ENCODE results near the gene ENPP5. TPM values are rescaled to one million over a fixed set of nuclear protein-coding genes. Genes with fewer than 3 reads are reported as not detected.
"Not testable (repeated sequence)": the region's sequence is repeated elsewhere in the genome, so short reads cannot be mapped to it uniquely, and the experiment has no call there.

The ENPP5 gene
- total RNA-seq, 4 donors from 2014 or later: 0.46 to 3.8 (median 0.87) TPM

- Histone ChIP-seq H3K27ac (replicated peaks in 1 of 4) (no peak overlapping the region), H3K36me3 (no peaks in the 10 kb centered on the region), H3K4me3 (no peak overlapping the region), H3K4me1 (peaks cover 5 to 24% (median 18%) of the 10 kb centered on the region in 4 donors), H3K27me3 (no peaks in the 10 kb centered on the region), H3K9me3 (no peaks in the 10 kb centered on the region)
- WGBS: 86% methylated on average over 2 of the region's 2 CpGs
- intact Hi-C loops (cut with DNase I): no loop called here
- TF ChIP-seq POLR2AphosphoS5 (IDR thresholded peaks at IDR 0.05) (no peak), CTCF (IDR thresholded peaks at IDR 0.05) (no peak), EP300 (IDR thresholded peaks at IDR 0.05) (no peak), POLR2A (IDR thresholded peaks at IDR 0.05; ENCODE audit: low read depth) (no peak)
- peak; percentile 68 for DNase-seq (ENCODE audit: extremely low spot score)
Measured at GRCh38 chr6:46134216-46134615, 36.6 kb downstream of the ENPP5 start.

GRCh38 chr6:46131291-46131690 lies 39.5 kb downstream of the ENPP5 start:
- WGBS: 88% methylated on average over 1 of the region's 1 CpG
- H3K4me1 ChIP-seq: peaks cover 10 to 31% (median 26%) of the 10 kb centered on the region in 4 donors
- H3K4me3 ChIP-seq; H3K9me3 ChIP-seq; H3K36me3 ChIP-seq; DNase-seq (ENCODE audit: extremely low spot score); H3K27ac ChIP-seq (replicated peaks in 1 of 4); intact Hi-C loops (cut with DNase I); H3K27me3 ChIP-seq: not testable (repeated sequence)

GRCh38 chr6:46130666-46131065 lies 40.1 kb downstream of the ENPP5 start:
- 43% methylated on average over 4 of the region's 4 CpGs for WGBS
- no peak for DNase-seq (ENCODE audit: extremely low spot score)
- Histone ChIP-seq H3K27ac (replicated peaks in 1 of 4) (peak overlapping the region; percentile 74 to 87 (median 80)), H3K36me3 (no peaks in the 10 kb centered on the region), H3K9me3 (no peaks in the 10 kb centered on the region), H3K27me3 (no peaks in the 10 kb centered on the region), H3K4me3 (peak overlapping the region; percentile 63 to 90 (median 73)), H3K4me1 (peaks cover 10 to 31% (median 26%) of the 10 kb centered on the region in 4 donors)
- TF ChIP-seq POLR2AphosphoS5 (IDR thresholded peaks at IDR 0.05) (peak in 1 of 2 donors; percentile 14), CTCF (IDR thresholded peaks at IDR 0.05) (no peak), EP300 (IDR thresholded peaks at IDR 0.05) (no peak), POLR2A (IDR thresholded peaks at IDR 0.05; ENCODE audit: low read depth) (no peak)
- intact Hi-C loops (cut with DNase I): no loop called here

- H3K36me3 ChIP-seq: no peaks in the 10 kb centered on the region
- peak within 1 kb of the TSS; percentile 63 to 90 (median 73) for H3K4me3 ChIP-seq
- peak in 1 of 3 experiments; percentile 13 for TF ChIP-seq CTCF (IDR thresholded peaks at IDR 0.05)
- peak; percentile 81 for TF ChIP-seq POLR2A (IDR thresholded peaks at IDR 0.05; ENCODE audit: low read depth)
- TF ChIP-seq EP300 (IDR thresholded peaks at IDR 0.05): no peak
- TF ChIP-seq POLR2AphosphoS5 (IDR thresholded peaks at IDR 0.05): peak; percentile 86 to 92
- H3K27ac ChIP-seq (replicated peaks in 1 of 4): peak within 1 kb of the TSS; percentile 74 to 87 (median 80)
- H3K9me3 ChIP-seq: no peaks in the 10 kb centered on the region
- peaks cover 10 to 31% (median 26%) of the 10 kb centered on the region in 4 donors for H3K4me1 ChIP-seq
- peak; percentile 95 for DNase-seq (ENCODE audit: extremely low spot score)
- no peaks in the 10 kb centered on the region for H3K27me3 ChIP-seq
- under 1% methylated on average over 20 of the region's 61 CpGs for WGBS
- intact Hi-C loops (cut with DNase I): no loop called here
Measured at GRCh38 chr6:46129629-46130511, 40.9 kb downstream of the ENPP5 start, which contains the start of gene ENPP4. ENPP4 (plus strand) TSS chr6:46129989; CDS start chr6:46139584, 9,595 bp downstream.

- peaks cover 10 to 31% (median 26%) of the 10 kb centered on the region in 4 donors for H3K4me1 ChIP-seq
- 4% methylated on average over 10 of the region's 10 CpGs for WGBS
Measured at GRCh38 chr6:46129291-46129628, 41.5 kb downstream of the ENPP5 start.

More at GRCh38 chr6:46129291-46129628, 41.5 kb downstream of the ENPP5 start:
- TF ChIP-seq POLR2AphosphoS5 (IDR thresholded peaks at IDR 0.05): no peak
- no peak for TF ChIP-seq CTCF (IDR thresholded peaks at IDR 0.05)
- TF ChIP-seq POLR2A (IDR thresholded peaks at IDR 0.05; ENCODE audit: low read depth): no peak
- no peak for TF ChIP-seq EP300 (IDR thresholded peaks at IDR 0.05)
- intact Hi-C loops (cut with DNase I): no loop called here
- peak overlapping the region; percentile 63 to 90 (median 73) for H3K4me3 ChIP-seq
- H3K27me3 ChIP-seq: no peaks in the 10 kb centered on the region
- H3K36me3 ChIP-seq: no peaks in the 10 kb centered on the region
- no peaks in the 10 kb centered on the region for H3K9me3 ChIP-seq
- peak overlapping the region; percentile 74 to 87 (median 80) for H3K27ac ChIP-seq (replicated peaks in 1 of 4)
- no peak for DNase-seq (ENCODE audit: extremely low spot score)
